Kidney epithelial cell (primary cell): ENCODE results near the gene RAPGEF1. TPM values are rescaled to one million over a fixed set of nuclear protein-coding genes. Genes with fewer than 3 reads are reported as not detected.

Experiments
- DNase-seq: peaks from one replicate; pipeline ENCODE4 v3.0.0-alpha.2; 2010; ENCODE audit warnings: low read depth
- H3K27me3 ChIP-seq: 2 replicates; pipeline ENCODE4 v1.6.0; 2011; ENCODE audit warnings: low read length; ENCODE audit not compliant: control insufficient read depth, insufficient read depth
- H3K36me3 ChIP-seq: 2 replicates; pipeline ENCODE4 v1.5.1; 2011; ENCODE audit warnings: low read length; ENCODE audit not compliant: control insufficient read depth, insufficient read depth
- H3K4me3 ChIP-seq: 2 replicates; pipeline ENCODE4 v1.5.1; 2011; ENCODE audit warnings: low read depth, mild to moderate bottlenecking, control low read depth, low read length
- total RNA-seq: library from RNA; depleted of rRNA; stranded (reverse); fragments of >200 nt; gene quantifications from 2 replicates; pipeline ENCODE4 v1.2.3, GENCODE V29; 2015
- TF ChIP-seq, protein P1 (sequence below): IDR thresholded peaks from 2 replicates; pipeline ENCODE4 v1.5.1; 2011; ENCODE audit warnings: mild to moderate bottlenecking, moderate library complexity, low read length, control low read depth, inconsistent platforms; ENCODE audit not compliant: insufficient read depth, poor library complexity, severe bottlenecking

The RAPGEF1 gene
- total RNA-seq, 1 donor from 2014 or later: 43.5 TPM

DNA sequence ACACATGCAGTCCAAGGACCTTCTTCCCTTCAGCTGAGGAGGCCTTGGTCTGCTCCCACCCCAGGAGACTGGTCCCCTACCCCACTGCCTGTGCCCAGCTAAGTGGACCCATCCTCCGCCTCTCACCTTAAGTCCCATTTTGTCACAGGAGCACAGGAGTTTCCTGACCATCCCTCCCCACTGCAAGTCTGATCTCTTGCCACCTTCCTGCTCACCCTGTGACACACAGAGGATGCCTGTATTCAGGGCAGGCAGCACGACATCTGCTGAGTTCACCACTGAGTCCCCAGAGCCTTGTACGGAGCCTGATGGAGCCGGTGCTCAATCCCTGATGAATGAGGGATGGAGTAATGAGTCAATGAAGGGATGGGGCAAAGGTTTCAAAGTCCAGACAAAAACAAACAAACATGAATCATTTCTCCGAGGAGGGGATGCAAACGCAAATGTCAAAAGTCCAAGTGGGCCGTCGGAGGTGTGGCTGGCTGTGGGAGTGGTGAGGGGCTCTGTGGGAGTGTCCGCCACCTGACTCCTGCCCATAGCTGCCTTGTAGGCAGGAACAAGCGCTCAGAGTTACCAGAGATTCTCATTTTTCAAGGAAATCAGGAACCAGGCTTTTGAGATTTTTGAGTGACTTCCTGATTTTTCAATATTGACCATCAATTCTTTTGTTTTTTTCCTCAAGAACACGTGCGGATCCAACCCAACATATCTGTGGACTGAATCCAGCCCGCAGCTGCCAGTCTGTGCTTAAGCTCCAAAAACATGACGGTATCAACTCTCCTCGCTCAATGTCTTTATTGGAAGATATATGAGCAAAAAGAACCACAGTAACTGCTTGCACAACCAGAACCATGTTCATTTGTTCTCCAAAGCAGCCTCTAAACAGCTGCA, 4.4 kb downstream of the RAPGEF1 start:
- TF ChIP-seq, protein P1, sequence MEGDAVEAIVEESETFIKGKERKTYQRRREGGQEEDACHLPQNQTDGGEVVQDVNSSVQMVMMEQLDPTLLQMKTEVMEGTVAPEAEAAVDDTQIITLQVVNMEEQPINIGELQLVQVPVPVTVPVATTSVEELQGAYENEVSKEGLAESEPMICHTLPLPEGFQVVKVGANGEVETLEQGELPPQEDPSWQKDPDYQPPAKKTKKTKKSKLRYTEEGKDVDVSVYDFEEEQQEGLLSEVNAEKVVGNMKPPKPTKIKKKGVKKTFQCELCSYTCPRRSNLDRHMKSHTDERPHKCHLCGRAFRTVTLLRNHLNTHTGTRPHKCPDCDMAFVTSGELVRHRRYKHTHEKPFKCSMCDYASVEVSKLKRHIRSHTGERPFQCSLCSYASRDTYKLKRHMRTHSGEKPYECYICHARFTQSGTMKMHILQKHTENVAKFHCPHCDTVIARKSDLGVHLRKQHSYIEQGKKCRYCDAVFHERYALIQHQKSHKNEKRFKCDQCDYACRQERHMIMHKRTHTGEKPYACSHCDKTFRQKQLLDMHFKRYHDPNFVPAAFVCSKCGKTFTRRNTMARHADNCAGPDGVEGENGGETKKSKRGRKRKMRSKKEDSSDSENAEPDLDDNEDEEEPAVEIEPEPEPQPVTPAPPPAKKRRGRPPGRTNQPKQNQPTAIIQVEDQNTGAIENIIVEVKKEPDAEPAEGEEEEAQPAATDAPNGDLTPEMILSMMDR: no peak
- Histone ChIP-seq H3K36me3 (no peaks in the 10 kb centered on the region), H3K4me3 (no peak overlapping the region), H3K27me3 (no peaks in the 10 kb centered on the region)
- DNase-seq: no peak

DNA sequence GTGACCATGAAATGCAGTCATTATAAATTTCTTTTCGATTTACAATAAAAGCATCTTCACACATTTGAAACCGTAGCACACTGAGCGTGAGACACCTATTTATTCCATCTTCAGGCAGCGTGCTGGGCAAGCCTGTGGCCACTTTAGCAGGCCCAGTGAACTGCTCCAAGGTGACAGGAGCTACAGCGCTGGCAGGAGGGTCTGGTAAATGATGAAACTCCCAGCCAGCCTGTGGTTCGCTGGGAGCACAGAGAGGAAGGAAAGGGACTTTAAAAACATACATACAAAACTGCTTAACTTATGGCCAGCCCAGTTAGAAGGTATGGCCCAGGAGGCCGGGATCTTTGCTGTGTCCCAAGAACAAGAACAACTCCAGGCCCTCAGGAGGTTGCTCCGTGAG, 5.1 kb downstream of the RAPGEF1 start:
- no peak overlapping the region for H3K4me3 ChIP-seq
- DNase-seq: no peak
- H3K27me3 ChIP-seq: no peaks in the 10 kb centered on the region
- TF ChIP-seq, protein P1: no peak
- H3K36me3 ChIP-seq: no peaks in the 10 kb centered on the region

DNA sequence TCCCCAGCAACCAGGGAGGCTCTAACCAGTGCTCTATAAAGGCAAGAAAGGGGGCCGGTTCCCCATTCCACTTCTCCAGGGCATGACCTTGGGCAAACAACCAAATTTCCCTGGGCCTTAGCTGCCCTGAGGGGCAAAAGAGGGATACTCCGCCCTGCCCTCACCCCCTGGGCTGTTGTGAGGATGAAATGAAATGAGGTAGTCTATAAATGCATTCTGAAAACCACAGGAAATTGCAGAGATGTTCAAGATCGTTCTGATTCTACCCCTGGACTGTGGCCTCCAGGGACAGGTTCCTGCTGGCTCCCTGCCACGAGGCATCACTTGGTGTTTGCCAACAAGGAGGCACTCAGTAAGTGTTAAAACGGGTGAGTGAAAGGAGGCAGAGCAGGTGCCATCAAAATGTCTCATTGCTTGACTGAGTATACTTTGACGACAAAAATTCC, 5.7 kb downstream of the RAPGEF1 start:
- DNase-seq: no peak

DNA sequence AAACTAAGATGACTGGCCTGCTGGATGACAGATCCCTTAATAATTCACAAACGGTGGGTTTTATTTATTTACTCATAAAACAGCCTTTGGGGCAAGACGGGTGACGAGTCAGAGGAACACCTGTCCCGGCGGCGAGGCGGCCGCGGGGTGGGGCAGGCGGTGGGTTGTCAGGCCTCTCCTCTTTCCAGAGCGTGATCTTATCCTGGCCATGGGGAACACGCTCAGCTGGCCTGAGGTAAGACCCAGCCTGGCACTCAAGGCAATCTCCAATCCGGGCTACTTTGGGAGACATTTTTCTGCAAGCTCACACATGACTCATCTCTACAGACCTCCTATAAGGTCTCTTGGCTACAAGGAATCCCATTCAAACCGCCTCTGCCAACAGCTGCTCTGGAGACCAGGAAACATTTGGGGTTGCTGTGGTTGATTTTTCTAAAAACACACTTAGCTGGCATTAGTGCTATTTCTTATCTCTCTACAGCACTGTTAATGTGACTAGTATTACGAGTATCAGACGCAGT, 6.3 kb downstream of the RAPGEF1 start:
- Histone ChIP-seq H3K27me3 (no peaks in the 10 kb centered on the region), H3K36me3 (no peaks in the 10 kb centered on the region), H3K4me3 (no peak overlapping the region)
- DNase-seq: peak; percentile 99
- TF ChIP-seq, protein P1: no peak

More for the DNA sequence above, 5.7 kb downstream of the RAPGEF1 start:
- H3K4me3 ChIP-seq: no peak overlapping the region
- TF ChIP-seq, protein P1: no peak
- no peaks in the 10 kb centered on the region for H3K36me3 ChIP-seq
- H3K27me3 ChIP-seq: no peaks in the 10 kb centered on the region

DNA sequence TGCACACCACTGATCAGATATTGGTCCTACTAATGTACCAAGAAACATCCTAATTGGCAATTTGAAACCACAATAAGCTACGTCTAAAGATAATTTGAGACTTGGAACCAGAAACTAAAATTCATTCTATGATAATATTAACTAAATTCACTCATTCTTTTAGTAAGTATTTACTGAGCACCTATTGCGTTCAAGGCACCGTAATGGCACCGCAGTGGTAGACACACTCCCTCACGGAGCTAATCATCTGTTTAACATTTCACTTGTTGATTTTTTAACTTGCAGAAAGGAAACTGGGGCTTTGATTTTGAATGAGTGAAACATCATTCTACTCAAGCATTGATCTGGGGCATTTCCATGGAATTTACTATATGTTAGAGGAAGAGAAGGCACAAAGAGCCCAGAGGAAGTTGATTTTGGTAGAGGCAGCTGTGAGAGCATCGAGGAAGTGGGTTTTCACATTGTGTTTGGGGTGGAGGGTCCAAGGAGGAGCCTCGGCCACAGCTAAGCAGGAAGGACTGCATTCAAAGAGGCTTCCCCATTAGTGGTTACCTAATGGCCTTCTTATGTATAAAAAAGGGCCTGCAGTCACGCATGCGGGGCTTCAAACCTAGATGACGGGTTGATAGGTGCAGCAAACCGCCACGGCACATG, 7.1 kb downstream of the RAPGEF1 start:
- TF ChIP-seq, protein P1: no peak
- Histone ChIP-seq H3K36me3 (no peaks in the 10 kb centered on the region), H3K4me3 (no peak overlapping the region), H3K27me3 (no peaks in the 10 kb centered on the region)
- DNase-seq: no peak
